Kidney tubule cell (primary cell): ENCODE measurements around the gene OR8B12.
"Not testable (repeated sequence)": the region's sequence is repeated elsewhere in the genome, so short reads cannot be mapped to it uniquely, and the experiment has no call there.

Experiments
- DNase-seq: peaks from one replicate; pipeline ENCODE4 v3.0.0-alpha.2; 2018; ENCODE audit warnings: low spot score

The OR8B12 gene

GRCh38 chr11:124520550-124520854 is 23.0 kb downstream of the OR8B12 start:
- no peak for DNase-seq

DNA sequence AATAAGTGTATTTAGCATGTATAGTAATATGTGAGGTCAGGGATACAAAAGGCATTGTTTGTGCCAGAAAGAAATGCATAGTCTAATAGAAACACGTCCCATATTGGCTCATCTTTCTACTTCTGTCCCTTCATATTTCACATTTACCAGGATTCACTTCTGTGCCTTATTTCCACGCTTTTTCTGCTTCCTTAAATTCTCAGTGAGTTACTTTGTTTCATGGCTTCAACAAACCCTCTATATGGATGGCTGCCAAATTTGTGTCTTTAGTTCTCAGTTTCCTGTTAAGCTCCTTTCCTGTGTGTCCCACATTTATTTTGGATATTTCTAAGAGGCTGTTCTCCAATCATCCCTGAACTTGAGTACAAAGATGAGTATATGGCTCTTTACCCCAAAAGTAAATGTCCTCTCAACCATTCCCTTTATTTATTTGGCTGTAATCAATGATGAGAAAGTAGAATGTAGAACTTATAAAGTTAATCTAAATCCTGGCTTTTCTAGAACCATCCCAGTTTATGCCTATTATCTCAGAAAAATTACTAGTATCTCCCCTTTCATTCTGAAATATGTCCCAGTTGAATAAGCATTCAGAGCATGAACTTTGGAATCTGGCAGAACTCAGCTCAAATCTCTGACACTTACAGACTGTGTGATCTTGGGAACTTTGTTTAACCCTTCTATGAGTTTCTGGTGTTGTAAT is 23.5 kb downstream of the OR8B12 start:
- DNase-seq = no peak

GRCh38 chr11:124518989-124519451 is 24.4 kb downstream of the OR8B12 start:
- no peak for DNase-seq

GRCh38 chr11:124517314-124517713 is 26.1 kb downstream of the OR8B12 start:
- no peak for DNase-seq

DNA sequence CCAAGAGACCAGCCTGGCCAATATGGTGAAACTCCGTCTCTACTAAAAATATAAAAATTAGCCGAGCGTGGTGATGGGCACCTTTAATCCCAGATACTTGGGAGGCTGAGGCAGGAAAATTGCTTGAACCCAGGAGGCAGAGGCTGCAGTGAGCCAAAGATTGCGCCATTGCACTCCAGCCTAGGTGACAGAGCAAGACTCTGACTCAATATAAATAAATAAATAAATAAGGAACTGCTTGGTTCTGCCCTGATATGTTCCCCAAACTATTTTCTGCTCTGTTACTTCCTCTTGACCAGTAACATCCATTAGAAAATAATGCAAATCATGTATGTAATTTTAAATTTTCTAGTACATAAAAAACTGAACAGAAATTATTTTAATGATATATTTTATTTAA is 28.8 kb downstream of the OR8B12 start:
- DNase-seq = not testable (repeated sequence)

DNA sequence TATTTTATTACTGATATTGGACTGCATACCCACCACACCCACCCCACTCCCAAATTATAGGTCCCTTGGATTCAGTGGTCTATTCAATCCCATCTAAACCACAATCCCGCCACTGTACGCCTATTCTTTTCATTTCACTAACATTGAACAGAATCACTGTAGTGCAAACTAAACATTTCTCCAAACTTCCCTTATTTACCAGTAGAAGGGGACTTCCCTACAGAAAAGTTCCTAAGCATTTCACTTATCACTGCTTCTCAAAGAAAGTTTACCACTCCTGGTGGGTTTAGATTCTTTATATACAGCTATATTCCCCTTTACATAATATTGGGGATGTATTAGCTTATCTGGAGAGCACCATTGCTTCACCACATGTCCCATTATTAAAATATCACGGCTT is 29.3 kb downstream of the OR8B12 start:
- DNase-seq = no peak

DNA sequence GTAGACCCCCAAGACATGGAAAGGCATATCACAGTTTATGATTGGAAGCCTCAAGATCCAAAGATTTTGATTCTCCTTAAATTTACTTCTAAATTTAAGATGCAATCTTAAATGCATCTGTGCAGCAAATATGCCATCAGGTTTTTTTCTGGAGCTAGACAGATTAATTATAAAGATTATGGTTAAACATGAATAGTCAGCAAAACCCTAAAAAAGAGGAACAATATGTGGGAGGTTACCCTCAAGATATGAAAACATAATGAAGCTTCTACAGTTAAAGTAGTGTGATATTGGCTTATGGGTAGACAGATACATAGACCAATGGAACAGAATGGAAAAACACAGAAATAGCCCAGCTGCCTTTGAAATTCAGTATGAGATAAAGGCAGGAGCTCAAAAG is 31.7 kb downstream of the OR8B12 start:
- DNase-seq = no peak

GRCh38 chr11:124510279-124510678 is 33.2 kb downstream of the OR8B12 start:
- DNase-seq = no peak

DNA sequence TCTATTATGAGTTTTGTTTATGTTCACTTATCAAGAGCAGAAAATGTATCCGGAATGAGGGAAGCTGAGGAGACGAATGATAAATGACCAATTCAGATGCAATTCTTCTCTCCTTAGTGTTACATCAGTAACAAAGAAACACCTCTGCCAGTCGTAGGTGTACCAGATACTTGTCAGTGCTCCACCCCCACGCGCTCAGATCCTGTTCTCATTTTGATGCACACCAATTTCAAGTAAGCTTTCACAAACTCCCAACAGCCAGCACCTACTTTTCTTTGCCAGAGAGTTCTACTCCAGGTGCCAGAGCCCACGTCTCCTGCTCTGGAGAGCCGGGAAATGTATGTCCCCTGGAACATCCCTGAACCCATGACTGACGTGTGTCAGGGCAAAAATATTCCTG is 43.7 kb downstream of the OR8B12 start:
- no peak for DNase-seq

- DNase-seq = no peak
Measured at GRCh38 chr11:124493016-124493655, 50.3 kb downstream of the OR8B12 start.
